ENCODE data around the gene COL6A1. TPM values are rescaled to one million over a fixed set of nuclear protein-coding genes. Genes with fewer than 3 reads are reported as not detected.

Gene COL6A1
- total RNA-seq, result 489 TPM

GRCh38 chr21:45981151-45982091, at the start of gene COL6A1:
Gene COL6A1 (plus strand): TSS chr21:45981770. CDS start chr21:45981851, 81 bp downstream.

Other genes starting within 250 kb of the COL6A1 start
- 631 TPM for gene COL6A2, start 116.3 kb downstream of the COL6A1 start, total RNA-seq
- 1.1 TPM for gene FTCD, start 173.8 kb downstream of the COL6A1 start, total RNA-seq
- 9.1 TPM for gene SPATC1L, start 202.7 kb downstream of the COL6A1 start, total RNA-seq
- 56.3 TPM for gene LSS, start 247.0 kb downstream of the COL6A1 start, total RNA-seq